ENCODE measurements around the gene PDCD2.
"Not testable (repeated sequence)": the region's sequence is repeated elsewhere in the genome, so short reads cannot be mapped to it uniquely, and the experiment has no call there.

The PDCD2 gene, protein sequence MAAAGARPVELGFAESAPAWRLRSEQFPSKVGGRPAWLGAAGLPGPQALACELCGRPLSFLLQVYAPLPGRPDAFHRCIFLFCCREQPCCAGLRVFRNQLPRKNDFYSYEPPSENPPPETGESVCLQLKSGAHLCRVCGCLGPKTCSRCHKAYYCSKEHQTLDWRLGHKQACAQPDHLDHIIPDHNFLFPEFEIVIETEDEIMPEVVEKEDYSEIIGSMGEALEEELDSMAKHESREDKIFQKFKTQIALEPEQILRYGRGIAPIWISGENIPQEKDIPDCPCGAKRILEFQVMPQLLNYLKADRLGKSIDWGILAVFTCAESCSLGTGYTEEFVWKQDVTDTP

GRCh38 chr6:170584181-170584953 lies at the start of gene PDCD2:
Gene PDCD2 (minus strand): TSS chr6:170584637. CDS start chr6:170584581, 56 bp downstream.
- H3K9me3 Mint-ChIP-seq, result no peaks in the 10 kb centered on the region
- peaks cover 44% of the 10 kb centered on the region for H3K36me3 Mint-ChIP-seq (ENCODE audit: insufficient read depth)

GRCh38 chr6:170616020-170616554 lies 31.6 kb upstream of the PDCD2 start:
- not testable (repeated sequence) for H3K27me3 Mint-ChIP-seq; DNase-seq (ENCODE audit: low spot score in 2 of 2); H3K4me3 Mint-ChIP-seq; H3K4me1 Mint-ChIP-seq; H3K27ac Mint-ChIP-seq (ENCODE audit: low read depth); ATAC-seq (replicated peaks; ENCODE audit: extremely low read depth, poor library complexity, severe bottlenecking); H3K36me3 Mint-ChIP-seq (ENCODE audit: insufficient read depth); H3K9me3 Mint-ChIP-seq

More at GRCh38 chr6:170584181-170584953, at the start of gene PDCD2:
- ATAC-seq (replicated peaks; ENCODE audit: extremely low read depth, poor library complexity, severe bottlenecking), result peak; percentile 96
- Mint-ChIP-seq H3K4me1 (peaks cover 44% of the 10 kb centered on the region), H3K27me3 (peaks cover 1% of the 10 kb centered on the region), H3K27ac (ENCODE audit: low read depth) (peak within 1 kb of the TSS; percentile 89), H3K4me3 (peak within 1 kb of the TSS; percentile 97)
- peak; percentile 83 to 84 for DNase-seq (ENCODE audit: low spot score in 2 of 2)

- H3K36me3 Mint-ChIP-seq (ENCODE audit: insufficient read depth); H3K4me3 Mint-ChIP-seq; H3K27ac Mint-ChIP-seq (ENCODE audit: low read depth): not testable (repeated sequence)
Observed at GRCh38 chr6:170612256-170612804, 27.9 kb upstream of the PDCD2 start.

GRCh38 chr6:170609225-170609624 lies 24.8 kb upstream of the PDCD2 start:
- not testable (repeated sequence) for H3K4me3 Mint-ChIP-seq; ATAC-seq (replicated peaks; ENCODE audit: extremely low read depth, poor library complexity, severe bottlenecking); H3K9me3 Mint-ChIP-seq; H3K36me3 Mint-ChIP-seq (ENCODE audit: insufficient read depth); H3K27ac Mint-ChIP-seq (ENCODE audit: low read depth); H3K4me1 Mint-ChIP-seq; DNase-seq (ENCODE audit: low spot score in 2 of 2)
- H3K27me3 Mint-ChIP-seq, result peaks cover 75% of the 10 kb centered on the region

More at GRCh38 chr6:170612256-170612804, 27.9 kb upstream of the PDCD2 start:
- peak; percentile 94 for ATAC-seq (replicated peaks; ENCODE audit: extremely low read depth, poor library complexity, severe bottlenecking)
- peaks cover 44% of the 10 kb centered on the region for H3K27me3 Mint-ChIP-seq
- not testable (repeated sequence) for DNase-seq (ENCODE audit: low spot score in 2 of 2); H3K9me3 Mint-ChIP-seq; H3K4me1 Mint-ChIP-seq

GRCh38 chr6:170605574-170606259 lies 21.3 kb upstream of the PDCD2 start:
- Mint-ChIP-seq H3K4me3 (no peak overlapping the region), H3K36me3 (ENCODE audit: insufficient read depth) (no peaks in the 10 kb centered on the region), H3K27me3 (peaks cover 78% of the 10 kb centered on the region), H3K9me3 (no peaks in the 10 kb centered on the region), H3K4me1 (no peaks in the 10 kb centered on the region), H3K27ac (ENCODE audit: low read depth) (no peak overlapping the region)
- ATAC-seq (replicated peaks; ENCODE audit: extremely low read depth, poor library complexity, severe bottlenecking), result no peak
- no peak for DNase-seq (ENCODE audit: low spot score in 2 of 2)

GRCh38 chr6:170597278-170597677 lies 12.8 kb upstream of the PDCD2 start:
- Mint-ChIP-seq H3K36me3 (ENCODE audit: insufficient read depth) (no peaks in the 10 kb centered on the region), H3K27me3 (peaks cover 35% of the 10 kb centered on the region), H3K9me3 (peaks cover 4% of the 10 kb centered on the region), H3K4me3 (no peak overlapping the region), H3K4me1 (no peaks in the 10 kb centered on the region), H3K27ac (ENCODE audit: low read depth) (no peak overlapping the region)
- DNase-seq (ENCODE audit: low spot score in 2 of 2) (no peak), ATAC-seq (replicated peaks; ENCODE audit: extremely low read depth, poor library complexity, severe bottlenecking) (no peak)

- Mint-ChIP-seq H3K9me3 (peaks cover 12% of the 10 kb centered on the region), H3K27me3 (peaks cover 43% of the 10 kb centered on the region)
- ATAC-seq (replicated peaks; ENCODE audit: extremely low read depth, poor library complexity, severe bottlenecking), result no peak
Observed at GRCh38 chr6:170596426-170596825, 12.0 kb upstream of the PDCD2 start.

DNA sequence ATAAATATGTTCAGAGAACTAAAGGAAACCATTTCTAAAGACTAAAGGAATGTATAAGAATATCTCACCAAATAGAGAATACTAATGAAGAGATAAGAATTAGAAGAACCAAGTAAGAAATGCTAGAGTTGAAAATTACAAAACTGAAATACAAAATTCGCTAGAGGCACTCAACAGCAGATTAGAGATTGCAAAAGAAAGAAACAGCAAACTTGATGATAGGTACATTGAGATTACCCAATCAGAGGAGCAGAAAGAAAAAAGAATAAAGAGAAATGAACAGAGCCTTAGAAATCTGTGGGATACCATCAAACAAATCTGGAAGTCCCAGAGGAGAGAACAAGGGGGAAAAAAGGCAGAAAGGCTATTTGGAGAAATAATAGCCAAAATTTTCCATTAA lies 6.3 kb upstream of the PDCD2 start:
- H3K27ac Mint-ChIP-seq (ENCODE audit: low read depth), result no peak overlapping the region
- H3K4me3 Mint-ChIP-seq, result no peak overlapping the region
- H3K27me3 Mint-ChIP-seq, result peaks cover 58% of the 10 kb centered on the region
- H3K36me3 Mint-ChIP-seq (ENCODE audit: insufficient read depth), result no peaks in the 10 kb centered on the region
- H3K4me1 Mint-ChIP-seq, result no peaks in the 10 kb centered on the region
- ATAC-seq (replicated peaks; ENCODE audit: extremely low read depth, poor library complexity, severe bottlenecking), result no peak
- H3K9me3 Mint-ChIP-seq, result peaks cover 24% of the 10 kb centered on the region
- DNase-seq (ENCODE audit: low spot score in 2 of 2), result no peak

More at GRCh38 chr6:170596426-170596825, 12.0 kb upstream of the PDCD2 start:
- Mint-ChIP-seq H3K4me1 (no peaks in the 10 kb centered on the region), H3K27ac (ENCODE audit: low read depth) (no peak overlapping the region), H3K4me3 (no peak overlapping the region), H3K36me3 (ENCODE audit: insufficient read depth) (no peaks in the 10 kb centered on the region)
- no peak for DNase-seq (ENCODE audit: low spot score in 2 of 2)

DNA sequence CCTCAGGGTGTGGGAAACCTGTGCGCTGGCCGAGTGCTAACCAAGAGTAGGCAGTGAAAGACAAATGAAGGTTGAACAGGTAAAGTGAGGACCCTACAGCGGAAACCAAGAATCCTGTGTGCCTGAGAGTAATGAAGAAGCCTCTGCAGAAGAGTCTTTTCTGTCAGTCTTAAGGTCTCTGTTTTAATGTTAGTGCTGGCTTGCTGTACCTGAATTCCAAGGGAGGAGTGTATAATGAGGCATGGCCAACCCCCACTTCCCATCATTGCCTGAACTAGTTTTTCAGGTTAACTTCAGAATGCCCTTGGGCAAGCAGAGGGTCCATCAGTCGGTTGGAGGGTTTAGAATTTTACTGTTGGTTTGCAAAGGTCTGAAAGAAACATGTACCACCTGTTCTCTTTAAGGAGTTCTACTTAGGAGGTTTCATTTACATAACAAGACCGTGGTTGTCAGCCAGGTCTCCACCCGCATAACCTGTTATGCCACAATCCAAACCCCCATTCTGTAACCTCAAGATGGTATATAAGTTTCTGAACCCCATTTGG lies 589 bp upstream of the PDCD2 start:
- peaks cover 40% of the 10 kb centered on the region for H3K4me1 Mint-ChIP-seq
- peak; percentile 0 for ATAC-seq (replicated peaks; ENCODE audit: extremely low read depth, poor library complexity, severe bottlenecking)
- peak overlapping the region; percentile 97 for H3K4me3 Mint-ChIP-seq
- H3K36me3 Mint-ChIP-seq (ENCODE audit: insufficient read depth), result peaks cover 40% of the 10 kb centered on the region
- H3K27ac Mint-ChIP-seq (ENCODE audit: low read depth), result peak overlapping the region; percentile 89
- H3K27me3 Mint-ChIP-seq, result peaks cover 8% of the 10 kb centered on the region
- DNase-seq (ENCODE audit: low spot score in 2 of 2), result no peak
- H3K9me3 Mint-ChIP-seq, result no peaks in the 10 kb centered on the region

DNA sequence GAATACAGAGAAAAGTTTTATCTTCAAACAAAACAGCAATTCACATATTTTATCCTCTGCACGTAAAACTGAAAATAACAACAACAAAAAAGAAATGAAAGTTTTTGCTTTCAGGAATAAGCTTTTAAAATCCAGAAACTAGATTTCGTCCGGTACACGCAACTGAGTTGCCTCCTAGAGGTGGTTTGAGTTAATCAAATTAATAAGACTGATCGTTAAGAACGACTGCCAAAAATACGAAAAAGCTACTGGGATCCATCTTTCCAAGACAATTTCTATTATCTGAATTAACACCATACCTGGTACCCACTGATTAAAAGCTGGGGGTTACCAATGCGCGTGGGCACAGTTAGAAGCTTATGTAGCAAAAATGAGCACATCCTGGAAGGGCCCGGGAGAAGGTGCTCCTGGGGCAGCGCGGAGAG lies 669 bp downstream of the PDCD2 start:
- ATAC-seq (replicated peaks; ENCODE audit: extremely low read depth, poor library complexity, severe bottlenecking), result peak; percentile 19
- peak overlapping the region; percentile 97 for H3K4me3 Mint-ChIP-seq
- peaks cover 49% of the 10 kb centered on the region for H3K4me1 Mint-ChIP-seq
- H3K36me3 Mint-ChIP-seq (ENCODE audit: insufficient read depth), result peaks cover 50% of the 10 kb centered on the region
- no peaks in the 10 kb centered on the region for H3K9me3 Mint-ChIP-seq
- H3K27ac Mint-ChIP-seq (ENCODE audit: low read depth), result peak overlapping the region; percentile 89
- no peaks in the 10 kb centered on the region for H3K27me3 Mint-ChIP-seq
- DNase-seq (ENCODE audit: low spot score in 2 of 2), result no peak

DNA sequence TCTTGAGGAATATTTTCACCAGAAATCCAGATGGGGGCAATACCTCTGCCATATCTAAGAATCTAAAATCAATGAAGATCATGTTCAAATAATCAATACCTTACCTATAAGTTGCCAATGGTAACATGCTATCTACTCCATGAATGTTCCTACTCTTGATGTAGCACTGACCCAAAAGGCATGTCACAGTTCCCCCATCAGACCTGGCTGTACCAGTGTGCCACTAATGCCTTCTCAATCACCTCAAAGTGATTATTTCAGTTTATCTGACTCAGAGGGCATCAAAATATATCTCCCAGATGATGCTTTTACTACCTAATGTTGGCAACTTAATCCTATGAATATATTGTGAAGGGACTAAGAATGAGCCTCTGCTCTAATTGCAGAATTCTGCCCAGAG lies 5.5 kb downstream of the PDCD2 start:
- H3K4me3 Mint-ChIP-seq, result no peak overlapping the region
- H3K27ac Mint-ChIP-seq (ENCODE audit: low read depth), result no peak overlapping the region
- peaks cover 38% of the 10 kb centered on the region for H3K4me1 Mint-ChIP-seq
- H3K27me3 Mint-ChIP-seq, result no peaks in the 10 kb centered on the region
- H3K9me3 Mint-ChIP-seq, result no peaks in the 10 kb centered on the region
- DNase-seq (ENCODE audit: low spot score in 2 of 2) (no peak), ATAC-seq (replicated peaks; ENCODE audit: extremely low read depth, poor library complexity, severe bottlenecking) (no peak)
- H3K36me3 Mint-ChIP-seq (ENCODE audit: insufficient read depth), result peaks cover 55% of the 10 kb centered on the region

DNA sequence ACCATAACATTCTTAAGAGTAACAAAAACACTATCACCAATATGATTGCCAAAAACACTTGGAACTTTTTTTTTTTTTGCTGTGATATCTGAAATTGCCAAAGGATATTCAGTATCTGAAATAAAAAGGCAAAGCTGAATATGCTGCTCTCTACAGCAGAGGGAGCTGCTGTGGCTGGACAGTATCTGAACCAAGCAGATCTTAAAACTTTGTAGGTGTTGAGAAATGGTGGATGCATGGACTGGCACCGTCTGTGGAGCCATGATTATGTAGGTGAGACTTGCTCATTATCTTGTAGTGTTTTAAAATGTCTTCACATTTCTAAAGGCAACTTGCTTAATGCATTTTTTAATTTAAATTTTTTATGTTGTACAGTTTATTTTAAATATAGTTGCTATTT lies 9.2 kb downstream of the PDCD2 start:
- Mint-ChIP-seq H3K4me1 (peaks cover 11% of the 10 kb centered on the region), H3K27me3 (no peaks in the 10 kb centered on the region), H3K36me3 (ENCODE audit: insufficient read depth) (peaks cover 41% of the 10 kb centered on the region), H3K9me3 (no peaks in the 10 kb centered on the region), H3K4me3 (no peak overlapping the region), H3K27ac (ENCODE audit: low read depth) (no peak overlapping the region)
- DNase-seq (ENCODE audit: low spot score in 2 of 2), result no peak
- no peak for ATAC-seq (replicated peaks; ENCODE audit: extremely low read depth, poor library complexity, severe bottlenecking)
